H9 (cell line): ENCODE data around the gene ONECUT1. TPM values are rescaled to one million over a fixed set of nuclear protein-coding genes. Genes with fewer than 3 reads are reported as not detected.

ENCODE experiments used
- DNase-seq: peaks from one replicate; pipeline ENCODE4 v3.0.0-alpha.2; 2017
- H2AFZ ChIP-seq: one replicate; pipeline ENCODE4 v1.6.1; 2013; ENCODE audit warnings: mild to moderate bottlenecking, low read length, control low read depth, moderate library complexity
- H2AK5ac ChIP-seq: 2 replicates; pipeline ENCODE4 v1.6.1; 2013; ENCODE audit warnings: low read length, control low read depth, mixed read lengths; ENCODE audit not compliant: insufficient read length
- H2BK120ac ChIP-seq: one replicate; pipeline ENCODE4 v1.6.1; 2013; ENCODE audit warnings: low read depth, mild to moderate bottlenecking, low read length, control low read depth, inconsistent platforms; ENCODE audit not compliant: poor library complexity, severe bottlenecking
- H2BK12ac ChIP-seq: 2 replicates; pipeline ENCODE4 v1.6.1; 2013; ENCODE audit warnings: low read length, control low read depth, mixed read lengths, low read depth; ENCODE audit not compliant: insufficient read length
- H2BK15ac ChIP-seq: 2 replicates; pipeline ENCODE4 v1.6.1; 2013; ENCODE audit warnings: low read depth, low read length, control low read depth
- H2BK20ac ChIP-seq: one replicate; pipeline ENCODE4 v1.6.1; 2013; ENCODE audit warnings: low read depth, mild to moderate bottlenecking, low read length, control low read depth, inconsistent platforms; ENCODE audit not compliant: poor library complexity, severe bottlenecking
- H2BK5ac ChIP-seq: 2 replicates; pipeline ENCODE4 v1.6.1; 2013; ENCODE audit warnings: low read length, control low read depth, mixed read lengths; ENCODE audit not compliant: insufficient read length
- H3K14ac ChIP-seq: 2 replicates; pipeline ENCODE4 v1.6.1; 2013; ENCODE audit warnings: low read length, control low read depth; ENCODE audit not compliant: insufficient read depth
- H3K18ac ChIP-seq: 2 replicates; pipeline ENCODE4 v1.6.1; 2013; ENCODE audit warnings: low read depth, mild to moderate bottlenecking, mixed read lengths, low read length, control low read depth; ENCODE audit not compliant: insufficient read length
- H3K23ac ChIP-seq: 2 replicates; pipeline ENCODE4 v1.6.1; 2013; ENCODE audit warnings: low read length, control low read depth, mixed read lengths, low read depth; ENCODE audit not compliant: insufficient read length
- H3K23me2 ChIP-seq: 2 replicates; pipeline ENCODE4 v1.6.1; 2013; ENCODE audit warnings: low read depth, mild to moderate bottlenecking, mixed read lengths, low read length, control low read depth; ENCODE audit not compliant: insufficient read length, poor library complexity, severe bottlenecking
- H3K27ac ChIP-seq: 2 replicates; pipeline ENCODE4 v1.5.1; 2013; ENCODE audit warnings: low read length, control low read depth, mixed read lengths, low read depth; ENCODE audit not compliant: insufficient read length
- H3K27me3 ChIP-seq: 2 replicates; pipeline ENCODE4 v1.6.1; 2013; ENCODE audit warnings: low read length, control low read depth, inconsistent platforms; ENCODE audit not compliant: insufficient read depth
- H3K4ac ChIP-seq: 2 replicates; pipeline ENCODE4 v1.6.1; 2013; ENCODE audit warnings: low read depth, mild to moderate bottlenecking, control low read depth, inconsistent platforms, low read length, moderate library complexity
- H3K4me1 ChIP-seq: 2 replicates; pipeline ENCODE4 v1.6.1; 2013; ENCODE audit warnings: low read length, control low read depth, inconsistent platforms; ENCODE audit not compliant: insufficient read depth
- H3K4me2 ChIP-seq: 2 replicates; pipeline ENCODE4 v1.6.1; 2013; ENCODE audit warnings: low read length, control low read depth, mixed read lengths; ENCODE audit not compliant: insufficient read length, insufficient read depth
- H3K56ac ChIP-seq: 2 replicates; pipeline ENCODE4 v1.6.1; 2013; ENCODE audit warnings: low read depth, mild to moderate bottlenecking, mixed read lengths, low read length, control low read depth; ENCODE audit not compliant: insufficient read length
- H3K79me1 ChIP-seq: 2 replicates; pipeline ENCODE4 v1.6.1; 2013; ENCODE audit warnings: low read depth, mild to moderate bottlenecking, moderate library complexity, low read length, control low read depth, inconsistent platforms; ENCODE audit not compliant: insufficient read depth, poor library complexity, severe bottlenecking
- H3K79me2 ChIP-seq: 2 replicates; pipeline ENCODE4 v1.6.1; 2013; ENCODE audit warnings: low read length, control low read depth, inconsistent platforms; ENCODE audit not compliant: insufficient read depth
- H3K9ac ChIP-seq: 2 replicates; pipeline ENCODE4 v1.6.1; 2013; ENCODE audit warnings: low read length, control low read depth, mixed read lengths; ENCODE audit not compliant: insufficient read length; ENCODE audit errors: extremely low read depth
- H3K9me3 ChIP-seq: one replicate; pipeline ENCODE4 v1.6.1; 2013; ENCODE audit warnings: low read depth, low read length, inconsistent platforms; ENCODE audit not compliant: control insufficient read depth
- H3T11ph ChIP-seq: one replicate; pipeline ENCODE4 v1.6.1; 2013; ENCODE audit warnings: mild to moderate bottlenecking, low read length, control low read depth, inconsistent platforms
- H4K20me1 ChIP-seq: one replicate; pipeline ENCODE4 v1.6.1; 2013; ENCODE audit not compliant: control insufficient read depth, insufficient read length, insufficient read depth
- H4K5ac ChIP-seq: 2 replicates; pipeline ENCODE4 v1.6.1; 2013; ENCODE audit warnings: low read depth, mild to moderate bottlenecking, mixed read lengths, low read length, control low read depth; ENCODE audit not compliant: insufficient read length
- H4K8ac ChIP-seq: replicated peaks from 2 replicates; pipeline ENCODE4 v1.6.1; 2013; ENCODE audit warnings: low read length, control low read depth, mixed read lengths, low read depth; ENCODE audit not compliant: insufficient read length
- H4K91ac ChIP-seq: 2 replicates; pipeline ENCODE4 v1.6.1; 2013; ENCODE audit warnings: low read depth, mild to moderate bottlenecking, moderate library complexity, mixed read lengths, low read length, control low read depth; ENCODE audit not compliant: insufficient read length
- H3K27ac Mint-ChIP-seq, 3 experiments: 2 replicates in 2 of 3; 3 replicates in 1 of 3; pipeline ENCODE4 v1.8.0; 2020 to 2021; ENCODE audit warnings: mixed read lengths in 3 of 3, mild to moderate bottlenecking in 1 of 3, moderate library complexity in 1 of 3
- H3K27me3 Mint-ChIP-seq: 2 replicates; pipeline ENCODE4 v1.8.0; 2021; ENCODE audit warnings: low read depth, mild to moderate bottlenecking, moderate library complexity, mixed read lengths
- H3K36me3 Mint-ChIP-seq, 3 experiments: 2 replicates in 2 of 3; 3 replicates in 1 of 3; pipeline ENCODE4 v1.8.0; 2020 to 2021; ENCODE audit warnings: low read depth in 3 of 3, mixed read lengths in 3 of 3; ENCODE audit not compliant: insufficient read depth in 1 of 3
- H3K4me1 Mint-ChIP-seq, 2 experiments: 2 replicates each; pipeline ENCODE4 v1.8.0; 2020; ENCODE audit warnings: mixed read lengths in 2 of 2
- H3K4me3 Mint-ChIP-seq, 2 experiments: 2 replicates in 1 of 2; 3 replicates in 1 of 2; pipeline ENCODE4 v1.8.0; 2020 to 2021; ENCODE audit warnings: mild to moderate bottlenecking in 2 of 2, mixed read lengths in 2 of 2, moderate library complexity in 1 of 2
- H3K9me3 Mint-ChIP-seq, 2 experiments: 2 replicates in 1 of 2; 3 replicates in 1 of 2; pipeline ENCODE4 v1.8.0; 2020; ENCODE audit warnings: mild to moderate bottlenecking in 2 of 2, mixed read lengths in 2 of 2, moderate library complexity in 1 of 2
- WGBS: extraction: QIAGEN DNeasy Blood & Tissue Kit; methylation state at CpG from one replicate; pipeline ENCODE4 v1.1.7; 2013; ENCODE audit warnings: missing lambda C conversion rate, low lambda C conversion rate, mixed read lengths; ENCODE audit not compliant: insufficient read length; ENCODE audit errors: extremely low coverage; 5-methylcytosine and 5-hydroxymethylcytosine counted together
- total RNA-seq: library from RNA; stranded (reverse); gene quantifications from 2 replicates; pipeline ENCODE4 v1.2.1, GENCODE V29; 2021
- TF ChIP-seq, protein P1 (sequence below): fragments of 200-600 bp; sonication (generic); conservative IDR thresholded peaks from 3 replicates; pipeline ENCODE4 v1.8.0; 2021; ENCODE audit warnings: antibody characterized with exemption, mild to moderate bottlenecking

ONECUT1 gene
- total RNA-seq, 1 experiment from 2014 or later = 14.1 TPM

DNA sequence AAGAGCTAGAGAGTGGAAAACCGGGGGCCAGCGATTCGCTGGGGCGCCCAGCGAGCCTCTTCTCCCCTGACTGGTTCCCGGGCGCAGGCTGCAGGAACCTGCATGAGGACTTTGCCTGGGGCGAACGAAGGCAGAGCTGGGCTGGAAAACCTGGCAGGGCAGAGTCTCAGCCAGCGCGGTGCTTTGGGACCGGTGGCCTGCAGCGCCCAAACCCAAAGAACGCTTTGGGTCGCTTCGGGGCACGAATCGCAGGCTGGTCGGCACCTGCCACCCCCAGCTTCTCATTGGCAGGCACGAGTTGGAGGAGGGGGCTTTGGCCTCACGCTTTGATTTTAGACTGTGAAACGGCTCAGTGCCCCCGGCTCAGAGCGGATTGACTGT, 3.0 kb downstream of the ONECUT1 start:
- H3K9me3 ChIP-seq = no peaks in the 10 kb centered on the region
- no peak overlapping the region for H3K14ac ChIP-seq
- peak overlapping the region; percentile 68 for H3K4me2 ChIP-seq
- H3K79me2 ChIP-seq = no peaks in the 10 kb centered on the region
- H3K4me1 Mint-ChIP-seq = peaks cover 49 to 76% of the 10 kb centered on the region in 2 experiments
- no peak overlapping the region for H3K27ac Mint-ChIP-seq
- no peak overlapping the region for H2BK12ac ChIP-seq
- no peak overlapping the region for H2BK20ac ChIP-seq
- no peak overlapping the region for H2BK5ac ChIP-seq
- H3K79me1 ChIP-seq = no peaks in the 10 kb centered on the region
- H3K9ac ChIP-seq = no peak overlapping the region
- H4K91ac ChIP-seq = no peak overlapping the region
- H4K20me1 ChIP-seq = no peaks in the 10 kb centered on the region
- H3K4ac ChIP-seq = no peak overlapping the region
- H3K27me3 ChIP-seq = peaks cover 65% of the 10 kb centered on the region
- H3K27ac ChIP-seq = no peak overlapping the region
- H2AFZ ChIP-seq = no peak overlapping the region
- no peak overlapping the region for H2AK5ac ChIP-seq
- H3K4me3 Mint-ChIP-seq = peak overlapping the region; percentile 21 to 84; a peak in 4 of 5 replicates
- H2BK120ac ChIP-seq = no peak overlapping the region
- no peak overlapping the region for H4K8ac ChIP-seq
- H3K18ac ChIP-seq = no peak overlapping the region
- peaks cover 0 to 24% (median 2%) of the 10 kb centered on the region in 3 experiments; a peak in 5 of 7 replicates for H3K36me3 Mint-ChIP-seq
- peaks cover 68% of the 10 kb centered on the region for H3K27me3 Mint-ChIP-seq
- TF ChIP-seq, protein P1, sequence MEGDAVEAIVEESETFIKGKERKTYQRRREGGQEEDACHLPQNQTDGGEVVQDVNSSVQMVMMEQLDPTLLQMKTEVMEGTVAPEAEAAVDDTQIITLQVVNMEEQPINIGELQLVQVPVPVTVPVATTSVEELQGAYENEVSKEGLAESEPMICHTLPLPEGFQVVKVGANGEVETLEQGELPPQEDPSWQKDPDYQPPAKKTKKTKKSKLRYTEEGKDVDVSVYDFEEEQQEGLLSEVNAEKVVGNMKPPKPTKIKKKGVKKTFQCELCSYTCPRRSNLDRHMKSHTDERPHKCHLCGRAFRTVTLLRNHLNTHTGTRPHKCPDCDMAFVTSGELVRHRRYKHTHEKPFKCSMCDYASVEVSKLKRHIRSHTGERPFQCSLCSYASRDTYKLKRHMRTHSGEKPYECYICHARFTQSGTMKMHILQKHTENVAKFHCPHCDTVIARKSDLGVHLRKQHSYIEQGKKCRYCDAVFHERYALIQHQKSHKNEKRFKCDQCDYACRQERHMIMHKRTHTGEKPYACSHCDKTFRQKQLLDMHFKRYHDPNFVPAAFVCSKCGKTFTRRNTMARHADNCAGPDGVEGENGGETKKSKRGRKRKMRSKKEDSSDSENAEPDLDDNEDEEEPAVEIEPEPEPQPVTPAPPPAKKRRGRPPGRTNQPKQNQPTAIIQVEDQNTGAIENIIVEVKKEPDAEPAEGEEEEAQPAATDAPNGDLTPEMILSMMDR = no peak
- no peak overlapping the region for H3K56ac ChIP-seq
- H3K9me3 Mint-ChIP-seq = peaks cover 0 to 2% of the 10 kb centered on the region in 2 experiments; a peak in 2 of 5 replicates
- peaks cover 54% of the 10 kb centered on the region for H3K23me2 ChIP-seq
- no peaks in the 10 kb centered on the region; the same call in 1 of the 2 replicates for H3K4me1 ChIP-seq
- no peak overlapping the region for H3T11ph ChIP-seq
- H2BK15ac ChIP-seq = no peak overlapping the region
- H3K23ac ChIP-seq = no peak overlapping the region
- no peak overlapping the region for H4K5ac ChIP-seq
- WGBS = no CpG with 5 or more reads among the region's 24 CpGs
- DNase-seq = peak; percentile 61
